Endothelial cell of umbilical vein (primary cell): ENCODE data around the gene REC8. TPM values are rescaled to one million over a fixed set of nuclear protein-coding genes. Genes with fewer than 3 reads are reported as not detected.

Source experiments
- BruUV-seq: library from RNA; stranded (reverse); fragments of 400-500 nt; replicated peaks from 2 replicates; lab custom pipeline; 2021; lab: Mats Ljungman, UMichigan
- CTCF ChIA-PET: fragments of 300-600, 350-600 bp; sonication (Branson Sonifier 250); formaldehyde crosslinking; loops from one replicate; lab custom pipeline; 2021; ENCODE audit warnings: antibody characterized with exemption, inconsistent platforms; lab: Charles Lee
- POLR2A ChIA-PET: fragments of 300-600, 350-600 bp; sonication (Branson Sonifier 250); formaldehyde crosslinking; loops from one replicate; lab custom pipeline; 2021; ENCODE audit warnings: antibody characterized with exemption, inconsistent platforms; lab: Charles Lee
- DNase-seq: peaks from one replicate; pipeline ENCODE4 v3.0.0-alpha.2; 2011; ENCODE audit warnings: low read depth, low spot score
- FAIRE-seq: peaks from 2 replicates; lab custom pipeline; 2011; peaks lifted over from hg19 to GRCh38; lab: Jason Lieb, UNC
- H2AFZ ChIP-seq: 2 replicates; pipeline ENCODE4 v1.6.0; 2012; ENCODE audit warnings: low read depth, low read length, control low read depth, inconsistent platforms
- H3K27ac ChIP-seq: 2 replicates; pipeline ENCODE4 v1.5.1; 2011; ENCODE audit warnings: low read depth, mild to moderate bottlenecking, control low read depth, low read length, moderate library complexity; ENCODE audit not compliant: insufficient read depth
- H3K27me3 ChIP-seq, 2 experiments: 2 replicates each; pipeline versions ENCODE4 v1.6.0 to v1.6.1; 2011; ENCODE audit warnings: low read length in 2 of 2, mixed read lengths in 1 of 2; ENCODE audit not compliant: control insufficient read depth in 2 of 2, insufficient read depth in 2 of 2
- H3K36me3 ChIP-seq, 2 experiments: 2 replicates in 1 of 2; 3 replicates in 1 of 2; pipeline ENCODE4 v1.5.1; 2011; ENCODE audit warnings: low read length in 2 of 2, mild to moderate bottlenecking in 1 of 2, moderate library complexity in 1 of 2; ENCODE audit not compliant: control insufficient read depth in 2 of 2, insufficient read depth in 2 of 2; ENCODE audit errors: extremely low read depth in 1 of 2
- H3K4me1 ChIP-seq: 3 replicates; pipeline ENCODE4 v1.5.1; 2011; ENCODE audit warnings: mild to moderate bottlenecking, low read length; ENCODE audit not compliant: control insufficient read depth, insufficient read depth; ENCODE audit errors: extremely low read depth
- H3K4me2 ChIP-seq: 2 replicates; pipeline ENCODE4 v1.6.1; 2011; ENCODE audit warnings: low read length, control low read depth, mixed read lengths; ENCODE audit not compliant: insufficient read depth
- H3K4me3 ChIP-seq, 3 experiments: fragments of 200-600 bp in 1 of 3; sonication (generic), shearing (Covaris generic) in 1 of 3; replicated peaks in 1 of 3; 2 replicates each; pipeline ENCODE4 v1.5.1; 2011 to 2016; ENCODE audit warnings: control low read depth in 3 of 3, low read length in 3 of 3, mild to moderate bottlenecking in 2 of 3, inconsistent platforms in 1 of 3, low read depth in 1 of 3, moderate library complexity in 1 of 3; ENCODE audit not compliant: insufficient read depth in 1 of 3
- H3K79me2 ChIP-seq: 2 replicates; pipeline ENCODE4 v1.6.0; 2012; ENCODE audit warnings: low read length, inconsistent platforms; ENCODE audit not compliant: control insufficient read depth, insufficient read depth
- H3K9ac ChIP-seq: replicated peaks from 2 replicates; pipeline ENCODE3; 2011; ENCODE audit warnings: low read length, control low read depth; ENCODE audit not compliant: insufficient read depth; ENCODE audit errors: extremely low read depth
- H3K9me1 ChIP-seq: replicated peaks from 3 replicates; pipeline ENCODE4 v1.6.0; 2011; ENCODE audit warnings: mild to moderate bottlenecking, low read length; ENCODE audit not compliant: control insufficient read depth, insufficient read depth; ENCODE audit errors: extremely low read depth
- H3K9me3 ChIP-seq: replicated peaks from 2 replicates; pipeline ENCODE4 v1.5.1; 2012; ENCODE audit warnings: low read length, inconsistent platforms; ENCODE audit not compliant: control insufficient read depth, insufficient read depth
- H4K20me1 ChIP-seq: replicated peaks from 2 replicates; pipeline ENCODE3; 2011; ENCODE audit warnings: mild to moderate bottlenecking, low read length; ENCODE audit not compliant: control insufficient read depth, insufficient read depth; ENCODE audit errors: extremely low read depth
- CTCF ChIP-seq, 2 donors: IDR thresholded peaks; 1 replicate in 1 of 2; 2 replicates in 1 of 2; pipeline ENCODE4 v1.5.1; 2011; ENCODE audit warnings: low read length in 2 of 2, mild to moderate bottlenecking in 2 of 2, moderate library complexity in 2 of 2, control low read depth in 1 of 2, inconsistent platforms in 1 of 2, low read depth in 1 of 2; ENCODE audit not compliant: insufficient read depth in 1 of 2; ENCODE audit errors: extremely low read depth in 1 of 2
- EZH2 ChIP-seq: IDR thresholded peaks from 2 replicates; pipeline ENCODE4 v1.6.1; 2012; ENCODE audit warnings: borderline replicate concordance, low read depth, mild to moderate bottlenecking, moderate library complexity, low read length, inconsistent platforms; ENCODE audit not compliant: severe bottlenecking
- FOS ChIP-seq: IDR thresholded peaks from 2 replicates; pipeline ENCODE4 v1.6.1; 2011; ENCODE audit warnings: mild to moderate bottlenecking, low read length, moderate library complexity, borderline replicate concordance; ENCODE audit not compliant: insufficient read depth
- GATA2 ChIP-seq: IDR thresholded peaks from 2 replicates; pipeline ENCODE4 v1.7.0; 2011; ENCODE audit warnings: low read depth, mild to moderate bottlenecking, moderate library complexity, mixed read lengths, low read length; ENCODE audit not compliant: insufficient read length, insufficient read depth
- JUN ChIP-seq: IDR thresholded peaks from 2 replicates; pipeline ENCODE4 v1.6.1; 2011; ENCODE audit warnings: borderline replicate concordance, low read depth; ENCODE audit not compliant: insufficient read length, insufficient read depth
- MAX ChIP-seq: IDR thresholded peaks from 2 replicates; pipeline ENCODE4 v1.6.1; 2011; ENCODE audit not compliant: insufficient read depth, insufficient read length
- MYC ChIP-seq: IDR thresholded peaks from one replicate; pipeline ENCODE4 v1.6.1; 2011; ENCODE audit warnings: mild to moderate bottlenecking, low read depth, low read length
- POLR2A ChIP-seq: IDR thresholded peaks from 2 replicates; pipeline ENCODE4 v1.6.1; 2012; ENCODE audit warnings: low read depth, mild to moderate bottlenecking, control low read depth, low read length
- POLR2AphosphoS5 ChIP-seq: IDR thresholded peaks from 2 replicates; pipeline ENCODE4 v1.6.1; 2012; ENCODE audit warnings: low read depth, mild to moderate bottlenecking, control low read depth, low read length, moderate library complexity; ENCODE audit not compliant: insufficient read depth
- dilution Hi-C: fragments of 300-500 bp; cut with MboI; formaldehyde crosslinking; loops from one replicate; pipeline ENCODE4 v1.15.0; 2019; ENCODE audit warnings: low sequenced_read_pairs; ENCODE audit not compliant: extremely low pct_ligation_motif_present
- intact Hi-C: fragments of 100-400 bp; cut with micrococcal nuclease; formaldehyde crosslinking; loops from one replicate; pipeline ENCODE4 v1.10.0; 2022
- polyA plus RNA-seq, 4 experiments: library from polyadenylated mRNA; depleted of rRNA in 3 of 4; stranded (reverse) in 3 of 4; unstranded in 1 of 4; fragments of >200 nt; gene quantifications; 2 replicates each; pipeline versions ENCODE4 v1.2.1 to v1.2.3, GENCODE V29; 2011 to 2012; ENCODE audit warnings: missing spikeins in 1 of 4
- total RNA-seq: library from RNA; stranded (reverse); gene quantifications from 2 replicates; pipeline ENCODE4 v1.2.3, GENCODE V29; 2021

Gene REC8
- total and polyA plus RNA-seq, 2 donors (not counting 3 experiments of a cell fraction or from before 2014, with no cell fraction given), result 12.5 to 33.6 TPM

GRCh38 chr14:24159777-24160498 lies 11.9 kb upstream of the REC8 start:
- no peaks in the 10 kb centered on the region for H3K9me1 ChIP-seq
- H3K79me2 ChIP-seq, result peaks cover 9% of the 10 kb centered on the region
- DNase-seq (no peak), FAIRE-seq (no peak)
- intact Hi-C loops (loop anchor here (2.0 kb wide), 3 partner anchors 29 to 145 kb away; partner anchors contain the start of gene IPO4), dilution Hi-C loops (no loop called here)
- H3K4me3 ChIP-seq, result no peak overlapping the region
- BruUV-seq, result no TSS peak
- H3K4me1 ChIP-seq, result peaks cover 16% of the 10 kb centered on the region
- H3K27ac ChIP-seq, result no peak overlapping the region
- ChIA-PET CTCF (interaction anchor here (1.3 to 3.4 kb wide), 9 partner anchors 10 to 112 kb away, joined by 3 to 63 read pairs (median 12); partner anchors contain the start of genes EMC9, PSME1, PSME2 and RABGGTA), POLR2A (interaction anchor here (1.0 kb wide), 1 partner anchor 25 kb away, joined by 3 read pairs; no protein-coding TSS in a partner anchor)
- no peaks in the 10 kb centered on the region for H3K9me3 ChIP-seq
- no peak overlapping the region for H2AFZ ChIP-seq
- no peaks in the 10 kb centered on the region for H3K27me3 ChIP-seq
- TF ChIP-seq GATA2 (no peak), MAX (no peak), JUN (no peak), POLR2A (no peak), MYC (no peak), FOS (no peak), CTCF (IDR thresholded peaks at IDR 0.05; ENCODE audit: extremely low read depth in 1 of 2, insufficient read depth in 1 of 2, low read depth in 1 of 2, low read length in 2 of 2) (no peak), EZH2 (no peak), POLR2AphosphoS5 (no peak)
- H4K20me1 ChIP-seq, result no peaks in the 10 kb centered on the region
- no peak overlapping the region for H3K4me2 ChIP-seq
- peaks cover 30 to 58% of the 10 kb centered on the region in 2 experiments for H3K36me3 ChIP-seq
- H3K9ac ChIP-seq, result no peak overlapping the region
